Epithelial cell of proximal tubule (primary cell): Measurements from ENCODE around the gene FBXL22. TPM values are rescaled to one million over a fixed set of nuclear protein-coding genes. Genes with fewer than 3 reads are reported as not detected.

ENCODE experiments used
- DNase-seq: peaks from one replicate; pipeline ENCODE4 v3.0.0-alpha.2; 2011; ENCODE audit warnings: low read depth
- H3K4me3 ChIP-seq: 2 replicates; pipeline ENCODE4 v1.5.1; 2011; ENCODE audit warnings: low read depth, mild to moderate bottlenecking, low read length
- CTCF ChIP-seq: conservative IDR thresholded peaks from 2 replicates; pipeline ENCODE4 v1.5.1; 2012; ENCODE audit warnings: low read depth, mild to moderate bottlenecking, low read length
- total RNA-seq: library from RNA; depleted of rRNA; stranded (reverse); fragments of >200 nt; gene quantifications from 2 replicates; pipeline ENCODE4 v1.2.3, GENCODE V29; 2015

FBXL22 gene
- total RNA-seq, 1 donor from 2014 or later, result not detected

DNA sequence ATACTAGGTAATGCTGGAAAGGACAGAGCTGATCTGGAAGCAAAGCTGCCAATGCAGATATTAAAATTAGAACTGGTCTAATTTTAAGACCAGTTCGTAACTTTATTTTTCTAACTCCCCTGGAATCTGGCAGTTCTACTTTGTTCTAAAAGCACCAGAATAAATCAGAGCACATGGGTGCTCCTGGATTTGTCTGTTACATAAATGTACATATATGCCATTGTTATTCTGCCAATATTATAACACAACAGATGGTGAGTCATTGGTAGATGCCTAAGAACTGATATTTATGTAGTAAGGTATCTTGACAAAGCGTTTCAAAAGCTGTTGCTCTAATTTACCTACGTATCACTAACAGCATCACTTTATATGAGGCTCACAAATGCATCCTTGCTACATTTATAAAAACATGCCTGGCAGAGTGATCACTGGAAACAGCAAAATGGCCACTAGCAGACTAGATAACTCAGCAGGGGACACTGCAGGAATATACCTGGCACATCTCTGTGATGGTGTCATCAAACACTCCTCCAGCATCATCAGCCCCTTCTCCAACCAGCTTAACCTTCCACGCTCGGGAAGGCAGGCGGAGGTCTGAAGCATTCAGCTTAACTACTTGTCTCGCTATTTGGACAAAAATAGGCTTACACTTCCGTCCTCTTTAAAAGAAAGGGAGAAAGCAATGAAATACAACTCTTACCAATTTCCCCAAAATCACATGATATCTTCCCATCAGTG is 26.2 kb downstream of the FBXL22 start:
- DNase-seq, result no peak
- H3K4me3 ChIP-seq, result no peak overlapping the region
- TF ChIP-seq CTCF, result no peak

DNA sequence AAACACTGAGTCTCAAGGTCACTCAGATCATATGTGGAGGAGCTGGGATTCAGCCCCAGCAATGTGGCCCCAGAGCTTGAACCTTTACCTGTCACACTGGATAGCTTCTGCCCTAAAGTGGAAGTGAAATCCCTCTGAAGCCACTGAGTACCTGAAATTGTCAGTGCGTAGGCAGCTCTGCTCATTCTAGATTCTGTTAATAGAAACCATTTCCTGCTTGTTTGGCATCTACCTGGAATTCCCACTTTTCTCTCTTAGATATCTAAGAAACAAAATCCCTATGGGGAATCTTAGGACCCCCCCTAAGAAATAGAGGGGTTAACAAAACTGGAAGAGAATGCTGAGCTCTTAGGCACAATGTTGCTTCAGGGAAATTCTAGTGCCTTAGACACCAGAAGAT is 29.8 kb downstream of the FBXL22 start:
- no peak for TF ChIP-seq CTCF
- no peak for DNase-seq

DNA sequence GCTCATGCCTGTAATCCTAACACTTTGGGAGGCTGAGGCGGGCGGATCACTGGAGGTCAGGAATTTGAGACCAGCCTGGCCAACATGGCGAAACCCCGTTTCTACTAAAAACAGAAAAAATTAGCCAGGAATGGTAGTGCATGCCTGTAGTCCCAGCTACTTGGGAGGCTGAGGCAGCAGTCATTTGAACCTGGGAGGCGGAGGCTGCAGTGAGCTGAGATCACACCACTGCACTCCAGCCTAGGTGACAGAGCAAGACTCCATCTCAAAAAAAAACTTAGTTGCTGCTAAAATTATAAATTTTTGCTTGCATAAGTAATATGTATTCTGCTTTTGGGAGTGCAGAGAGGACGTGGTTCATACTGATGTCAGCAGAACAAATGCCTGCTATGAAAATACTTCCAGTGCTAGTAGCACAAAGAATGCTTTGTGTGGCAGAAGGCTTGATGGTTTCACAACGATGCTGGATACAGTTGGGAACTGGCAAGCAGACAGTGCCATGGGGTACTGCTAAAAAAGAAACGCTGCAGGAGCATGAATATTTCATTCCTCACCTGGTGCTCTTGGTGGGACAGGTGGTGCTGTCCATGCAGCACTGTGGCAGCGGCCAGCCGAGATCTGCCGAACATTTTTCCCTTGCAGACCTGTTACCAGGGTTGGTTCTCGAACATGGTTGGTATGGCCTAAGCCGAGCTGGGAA is 31.1 kb downstream of the FBXL22 start:
- TF ChIP-seq CTCF, result no peak
- no peak for DNase-seq
- no peak overlapping the region for H3K4me3 ChIP-seq

More for the DNA sequence above, 29.8 kb downstream of the FBXL22 start:
- H3K4me3 ChIP-seq, result no peak overlapping the region

DNA sequence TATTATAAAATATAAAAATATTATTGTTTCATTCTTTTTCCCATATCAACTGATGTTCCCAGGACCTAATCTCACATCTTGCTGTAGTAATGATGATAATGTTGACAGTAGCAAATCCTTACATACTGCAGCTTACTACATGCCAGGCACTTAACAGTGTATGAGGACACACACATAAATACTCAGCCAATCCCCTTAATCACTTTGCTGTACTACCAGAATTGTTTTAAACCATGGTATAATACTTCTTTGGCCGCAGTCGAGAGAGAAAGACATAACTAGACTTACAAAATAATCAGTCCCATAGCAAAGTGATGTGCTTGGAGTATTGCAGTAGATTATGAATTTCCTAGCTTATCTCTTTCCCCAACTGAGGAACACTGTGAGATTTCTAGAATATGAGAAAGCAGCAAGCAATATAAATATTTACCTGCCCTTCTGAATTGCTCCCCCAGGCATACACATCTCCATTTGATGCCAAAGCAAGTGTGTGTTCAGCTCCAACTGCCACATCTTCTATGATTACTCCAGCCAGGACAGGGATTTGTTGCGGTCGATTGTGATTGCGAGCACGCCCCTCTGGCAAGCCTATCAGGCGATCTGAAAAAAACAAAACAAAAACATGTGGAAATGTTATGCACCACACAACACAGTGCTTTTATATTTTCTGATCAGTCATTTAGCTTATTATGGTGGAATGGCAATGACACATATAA is 33.0 kb downstream of the FBXL22 start:
- TF ChIP-seq CTCF, result no peak
- DNase-seq, result no peak
- no peak overlapping the region for H3K4me3 ChIP-seq

- no peak for DNase-seq
- TF ChIP-seq CTCF, result no peak
- H3K4me3 ChIP-seq, result no peak overlapping the region
Measured at GRCh38 chr15:63633312-63633711, 36.1 kb downstream of the FBXL22 start.

GRCh38 chr15:63634154-63634553 is 37.0 kb downstream of the FBXL22 start:
- no peak for DNase-seq
- no peak overlapping the region for H3K4me3 ChIP-seq
- no peak for TF ChIP-seq CTCF
